ENCODE measurements around the gene ACAA1.

ACAA1 gene

DNA sequence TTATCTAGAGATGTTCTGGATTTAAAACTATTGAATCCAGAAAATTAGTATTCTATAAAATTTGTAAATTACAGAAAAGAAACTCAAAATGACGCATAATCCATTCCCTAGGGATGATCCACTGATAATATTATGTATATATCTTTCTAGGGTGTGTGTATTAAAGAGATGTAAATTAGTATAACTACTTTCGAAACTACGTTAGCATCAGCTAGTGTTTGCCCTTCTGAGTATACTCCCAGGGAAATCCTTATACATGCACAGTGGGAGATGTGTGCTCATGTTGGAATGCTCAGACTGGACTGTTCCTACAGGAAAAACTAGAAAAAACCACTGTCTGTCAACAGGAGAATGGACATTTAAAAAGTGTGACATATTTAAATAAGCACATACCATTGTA is 36.4 kb downstream of the ACAA1 start:
- Mint-ChIP-seq H3K36me3 (ENCODE audit: low read depth) (no peaks in the 10 kb centered on the region), H3K4me3 (no peak overlapping the region), H3K27me3 (ENCODE audit: low read depth, poor library complexity) (peaks cover 17% of the 10 kb centered on the region), H3K9me3 (peaks cover 15% of the 10 kb centered on the region), H3K27ac (no peak overlapping the region), H3K4me1 (peaks cover 23% of the 10 kb centered on the region)
- DNase-seq: no peak
- TF ChIP-seq CTCF (IDR thresholded peaks at IDR 0.05): no peak

DNA sequence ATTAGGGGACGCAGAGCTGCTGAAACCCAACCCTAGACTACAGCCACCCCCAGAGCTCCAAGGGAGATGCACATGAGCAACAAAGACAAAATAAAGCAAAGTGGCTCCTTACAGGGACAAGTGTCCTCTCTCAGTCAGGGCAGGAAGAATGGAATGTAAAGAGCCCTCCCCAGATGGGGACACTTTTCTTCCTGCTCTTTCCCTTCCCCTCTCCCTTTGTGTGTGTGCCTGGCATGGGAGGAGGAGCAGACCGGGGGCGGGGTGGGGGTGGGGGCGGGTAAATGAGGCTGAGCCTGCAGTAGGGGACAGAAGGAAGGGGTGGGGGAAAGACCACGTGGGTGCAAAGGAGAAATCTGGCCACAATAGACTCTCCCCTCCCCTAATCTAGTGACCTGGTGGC is 37.4 kb downstream of the ACAA1 start:
- H3K27me3 Mint-ChIP-seq (ENCODE audit: low read depth, poor library complexity): peaks cover 16% of the 10 kb centered on the region
- no peak for TF ChIP-seq CTCF (IDR thresholded peaks at IDR 0.05)
- H3K9me3 Mint-ChIP-seq: peaks cover 5% of the 10 kb centered on the region
- peaks cover 23% of the 10 kb centered on the region for H3K4me1 Mint-ChIP-seq
- DNase-seq: no peak
- H3K27ac Mint-ChIP-seq: no peak overlapping the region
- H3K4me3 Mint-ChIP-seq: no peak overlapping the region
- H3K36me3 Mint-ChIP-seq (ENCODE audit: low read depth): no peaks in the 10 kb centered on the region

GRCh38 chr3:38098376-38098723 is 38.6 kb downstream of the ACAA1 start:
- Mint-ChIP-seq H3K9me3 (no peaks in the 10 kb centered on the region), H3K4me1 (peaks cover 23% of the 10 kb centered on the region), H3K27ac (no peak overlapping the region), H3K4me3 (no peak overlapping the region), H3K36me3 (ENCODE audit: low read depth) (no peaks in the 10 kb centered on the region), H3K27me3 (ENCODE audit: low read depth, poor library complexity) (peaks cover 26% of the 10 kb centered on the region)
- no peak for DNase-seq
- TF ChIP-seq CTCF (IDR thresholded peaks at IDR 0.05): no peak

DNA sequence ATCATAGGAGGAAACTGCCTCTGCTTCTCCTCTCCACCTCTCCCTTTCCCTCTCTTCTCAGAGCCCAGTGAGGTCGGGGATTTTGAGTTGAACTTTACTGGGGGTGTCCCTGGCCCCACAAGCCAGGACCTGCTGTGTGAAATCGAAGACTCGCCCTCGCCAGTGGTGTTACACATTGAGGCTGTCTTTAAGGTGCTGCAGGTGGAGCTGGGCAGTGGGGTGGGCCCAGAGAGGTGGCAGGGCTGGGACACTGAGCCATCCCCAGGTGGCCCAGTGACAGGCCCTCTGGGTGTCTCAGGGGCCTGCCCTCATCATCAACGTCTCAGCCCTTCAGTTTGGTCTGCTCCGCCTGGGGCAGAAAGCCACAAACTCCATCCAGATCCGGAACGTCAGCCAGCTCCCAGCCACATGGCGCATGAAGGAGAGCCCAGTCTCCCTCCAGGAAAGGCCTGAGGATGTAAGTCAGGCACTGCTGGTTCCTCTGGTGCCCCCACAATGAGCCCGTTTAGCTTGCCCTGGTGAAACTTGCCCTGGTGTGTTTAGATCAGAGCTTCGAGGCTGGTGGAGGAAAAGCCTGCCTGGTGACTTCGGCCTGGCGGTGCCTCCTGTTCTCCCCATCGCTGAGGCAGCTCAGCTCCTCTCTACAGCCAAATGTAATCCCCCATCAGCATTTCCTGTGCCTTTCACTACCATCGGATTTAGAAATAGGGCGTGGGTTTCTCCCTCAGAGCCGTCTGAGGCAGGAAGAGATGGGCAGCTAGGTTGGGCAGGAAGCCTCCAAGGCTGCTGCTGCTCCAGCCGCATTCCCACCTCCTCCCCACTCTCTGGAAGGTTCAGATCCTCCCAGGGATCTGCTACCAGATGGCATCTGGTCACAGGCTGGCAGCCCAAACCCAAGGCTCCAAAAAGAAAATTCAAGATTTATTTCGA is 39.2 kb downstream of the ACAA1 start:
- no peak overlapping the region for H3K4me3 Mint-ChIP-seq
- peaks cover 23% of the 10 kb centered on the region for H3K4me1 Mint-ChIP-seq
- peaks cover 32% of the 10 kb centered on the region for H3K27me3 Mint-ChIP-seq (ENCODE audit: low read depth, poor library complexity)
- TF ChIP-seq CTCF (IDR thresholded peaks at IDR 0.05): no peak
- H3K36me3 Mint-ChIP-seq (ENCODE audit: low read depth): no peaks in the 10 kb centered on the region
- H3K9me3 Mint-ChIP-seq: no peaks in the 10 kb centered on the region
- DNase-seq: no peak
- no peak overlapping the region for H3K27ac Mint-ChIP-seq

DNA sequence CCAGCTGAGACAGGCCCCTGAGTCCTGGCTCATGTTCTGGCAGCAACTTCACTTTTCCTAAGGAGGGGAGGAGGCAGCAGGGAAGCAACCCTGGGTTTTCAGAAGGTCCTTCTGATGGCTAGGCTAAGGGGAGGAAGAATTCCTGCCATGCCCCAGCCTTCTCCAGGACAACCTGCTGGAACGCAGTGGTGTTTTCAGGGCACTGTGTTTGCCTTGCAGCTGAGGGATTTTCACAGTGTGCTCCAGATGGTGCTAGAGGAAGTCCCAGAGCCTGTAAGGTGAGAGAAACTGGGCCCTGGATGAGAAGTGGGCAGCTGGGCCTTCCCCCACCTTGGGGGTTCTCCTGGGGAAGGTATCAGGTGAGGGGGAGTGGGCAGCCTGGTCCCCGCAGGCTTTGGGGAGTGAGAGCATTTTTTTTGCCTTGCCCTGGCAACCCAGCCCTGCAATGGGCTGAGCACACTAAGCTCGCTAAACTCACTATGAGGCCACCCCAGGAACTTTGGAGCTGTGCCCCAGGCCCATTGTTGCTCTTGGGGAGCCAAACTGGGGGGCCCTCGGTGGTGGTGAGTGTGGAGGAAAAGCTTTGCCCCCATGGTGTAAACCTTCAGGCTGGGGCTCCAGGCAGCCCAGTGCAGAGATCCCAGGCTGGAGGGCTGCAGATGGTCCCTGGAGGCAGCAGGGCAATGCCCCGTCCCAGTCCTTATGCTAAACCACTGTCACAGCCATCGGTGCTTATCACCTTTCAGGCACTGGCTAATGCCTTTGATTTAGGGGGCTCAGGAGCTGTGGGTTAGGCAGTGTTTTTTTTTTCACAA is 41.1 kb downstream of the ACAA1 start:
- TF ChIP-seq CTCF (IDR thresholded peaks at IDR 0.05): no peak
- DNase-seq: no peak
- Mint-ChIP-seq H3K4me3 (no peak overlapping the region), H3K27me3 (ENCODE audit: low read depth, poor library complexity) (peaks cover 43% of the 10 kb centered on the region), H3K36me3 (ENCODE audit: low read depth) (no peaks in the 10 kb centered on the region), H3K27ac (no peak overlapping the region), H3K9me3 (no peaks in the 10 kb centered on the region), H3K4me1 (peaks cover 16% of the 10 kb centered on the region)

All from nephron progenitor cell (in vitro differentiated cells).